RWPE1 (cell line): ENCODE measurements around the gene PLEKHA3.
A peak's percentile ranks its signal among the peaks of the same experiment; 100 is the strongest.

ENCODE experiments used
- CTCF ChIA-PET: fragments of 350-600 bp; sonication (Branson Sonifier 250); formaldehyde crosslinking; extraction: SDS; loops from one replicate; lab custom pipeline; 2021; lab: Yijun Ruan, JAX
- POLR2A ChIA-PET: fragments of 400-600 bp; formaldehyde crosslinking; extraction: SDS; loops from one replicate; lab custom pipeline; 2020; ENCODE audit warnings: antibody characterized with exemption; ENCODE audit not compliant: low non-redundant PET; lab: Yijun Ruan, JAX
- DNase-seq: peaks from one replicate; pipeline ENCODE4 v3.0.0; 2012; ENCODE audit warnings: low spot score
- H3K27ac ChIP-seq: fragments of 450-650 bp; 2 replicates; pipeline ENCODE4 v1.5.1; 2017
- TF ChIP-seq, protein P1 (sequence below): fragments of 450-650 bp; conservative IDR thresholded peaks from 2 replicates; pipeline ENCODE4 v1.5.1; 2017; ENCODE audit warnings: low read depth, mild to moderate bottlenecking

PLEKHA3 gene

DNA sequence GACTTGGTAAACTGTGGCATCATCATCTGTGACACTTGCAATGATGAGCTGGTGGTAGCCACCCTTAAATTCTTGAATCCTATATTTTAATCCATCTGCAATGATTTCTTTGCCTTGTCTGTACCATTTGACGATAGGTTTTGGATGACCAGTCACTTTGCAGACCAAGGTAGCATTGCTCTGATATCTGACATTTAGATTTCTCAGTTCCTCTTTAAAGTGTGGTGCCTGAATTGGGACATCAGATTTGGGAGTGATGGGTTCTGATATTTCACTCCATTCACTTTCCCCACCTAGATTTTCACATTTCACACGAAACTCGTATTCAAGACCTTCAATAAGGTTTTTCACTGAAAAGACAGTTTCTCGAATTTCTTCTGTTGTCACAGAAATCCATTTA is 55.8 kb downstream of the PLEKHA3 start:
- TF ChIP-seq, protein P1, sequence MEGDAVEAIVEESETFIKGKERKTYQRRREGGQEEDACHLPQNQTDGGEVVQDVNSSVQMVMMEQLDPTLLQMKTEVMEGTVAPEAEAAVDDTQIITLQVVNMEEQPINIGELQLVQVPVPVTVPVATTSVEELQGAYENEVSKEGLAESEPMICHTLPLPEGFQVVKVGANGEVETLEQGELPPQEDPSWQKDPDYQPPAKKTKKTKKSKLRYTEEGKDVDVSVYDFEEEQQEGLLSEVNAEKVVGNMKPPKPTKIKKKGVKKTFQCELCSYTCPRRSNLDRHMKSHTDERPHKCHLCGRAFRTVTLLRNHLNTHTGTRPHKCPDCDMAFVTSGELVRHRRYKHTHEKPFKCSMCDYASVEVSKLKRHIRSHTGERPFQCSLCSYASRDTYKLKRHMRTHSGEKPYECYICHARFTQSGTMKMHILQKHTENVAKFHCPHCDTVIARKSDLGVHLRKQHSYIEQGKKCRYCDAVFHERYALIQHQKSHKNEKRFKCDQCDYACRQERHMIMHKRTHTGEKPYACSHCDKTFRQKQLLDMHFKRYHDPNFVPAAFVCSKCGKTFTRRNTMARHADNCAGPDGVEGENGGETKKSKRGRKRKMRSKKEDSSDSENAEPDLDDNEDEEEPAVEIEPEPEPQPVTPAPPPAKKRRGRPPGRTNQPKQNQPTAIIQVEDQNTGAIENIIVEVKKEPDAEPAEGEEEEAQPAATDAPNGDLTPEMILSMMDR = no peak
- H3K27ac ChIP-seq = no peak overlapping the region
- ChIA-PET CTCF (no interaction called here), POLR2A (no interaction called here)
- DNase-seq = no peak

DNA sequence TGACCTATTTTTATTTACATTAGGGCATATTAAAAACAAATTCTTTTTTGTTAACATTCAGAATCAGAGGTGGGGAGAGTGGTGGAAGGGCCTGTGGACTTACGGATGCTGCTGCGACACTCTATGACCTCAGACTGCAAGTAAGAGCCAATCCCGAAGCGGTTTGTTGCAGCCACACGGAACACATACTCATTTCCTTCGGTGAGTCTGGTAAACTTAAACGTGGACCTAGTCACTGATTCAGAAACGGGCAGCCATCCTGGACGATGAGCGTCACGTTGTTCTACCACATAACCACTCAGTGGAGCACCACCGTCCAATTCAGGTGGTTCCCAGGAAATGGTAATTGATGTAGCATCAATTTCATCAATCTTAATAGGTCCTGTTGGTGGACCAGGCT is 61.9 kb downstream of the PLEKHA3 start:
- ChIA-PET CTCF (no interaction called here), POLR2A (no interaction called here)
- TF ChIP-seq, protein P1 = no peak

DNA sequence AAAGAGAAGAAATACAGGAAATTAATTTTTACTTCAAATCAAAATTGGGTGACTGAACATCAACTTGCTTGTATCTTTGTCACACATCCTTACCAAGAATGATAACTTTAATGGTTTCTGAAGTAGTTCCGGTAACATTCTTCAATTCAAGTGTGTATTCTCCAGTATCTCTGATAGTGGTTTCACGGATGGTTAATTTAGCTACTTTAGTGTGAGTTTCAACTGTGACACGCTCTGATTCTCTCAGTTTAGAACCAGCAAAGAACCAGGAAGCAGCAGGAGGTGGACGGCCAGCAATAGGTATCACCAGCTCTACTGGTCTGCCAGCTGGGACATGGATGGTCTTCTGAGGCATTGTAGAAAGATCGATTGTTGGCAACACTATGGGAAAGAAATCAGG is 62.3 kb downstream of the PLEKHA3 start:
- DNase-seq = no peak
- H3K27ac ChIP-seq = no peak overlapping the region
- TF ChIP-seq, protein P1 = no peak
- POLR2A ChIA-PET = no interaction called here
- CTCF ChIA-PET = no interaction called here

More for the DNA sequence above, 61.9 kb downstream of the PLEKHA3 start:
- no peak for DNase-seq
- H3K27ac ChIP-seq = no peak overlapping the region

DNA sequence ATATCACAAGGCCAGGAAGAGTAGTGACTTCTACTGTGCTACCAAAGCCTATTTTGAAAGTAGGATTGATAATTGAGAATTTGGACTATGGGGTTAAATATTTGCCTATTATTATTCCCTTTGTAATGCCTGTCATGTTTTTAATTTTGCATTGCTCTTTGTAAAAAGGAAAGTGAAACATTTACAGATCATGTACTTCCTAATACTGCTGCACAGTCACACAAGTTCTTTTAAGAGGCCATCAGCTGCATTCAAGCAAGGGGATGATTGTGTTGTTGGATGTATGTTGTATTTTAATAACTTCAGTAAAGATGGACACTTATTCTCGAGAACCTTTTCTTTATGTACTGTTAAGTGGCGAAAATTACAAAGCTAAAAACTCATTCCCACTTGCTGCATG is 70.1 kb downstream of the PLEKHA3 start:
- POLR2A ChIA-PET = no interaction called here
- no peak for DNase-seq
- CTCF ChIA-PET = no interaction called here
- TF ChIP-seq, protein P1 = no peak
- H3K27ac ChIP-seq = no peak overlapping the region

DNA sequence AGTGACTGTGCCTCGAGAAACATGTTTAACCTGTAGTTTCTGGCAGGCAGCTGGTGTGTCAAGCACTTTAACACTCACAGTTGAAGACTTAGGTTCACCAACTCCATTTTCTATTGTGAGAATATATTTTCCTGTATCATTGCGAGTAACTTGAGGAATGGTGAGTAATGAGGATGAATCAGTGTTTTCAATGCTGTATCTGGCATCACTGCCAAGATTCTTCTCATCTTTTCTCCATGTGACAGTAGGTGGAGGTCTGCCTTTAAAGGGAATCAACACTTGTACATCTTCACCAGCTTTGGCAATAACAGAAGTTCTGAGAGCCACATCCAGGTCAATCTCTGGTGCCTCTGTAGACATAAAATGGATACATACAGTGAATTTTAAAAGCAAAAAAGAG is 72.8 kb downstream of the PLEKHA3 start:
- DNase-seq = peak; percentile 68
- H3K27ac ChIP-seq = no peak overlapping the region
- POLR2A ChIA-PET = no interaction called here

More for the DNA sequence above, 72.8 kb downstream of the PLEKHA3 start:
- TF ChIP-seq, protein P1 = no peak
- CTCF ChIA-PET = no interaction called here
